ENCODE measurements around the gene ATOH8.

DNA sequence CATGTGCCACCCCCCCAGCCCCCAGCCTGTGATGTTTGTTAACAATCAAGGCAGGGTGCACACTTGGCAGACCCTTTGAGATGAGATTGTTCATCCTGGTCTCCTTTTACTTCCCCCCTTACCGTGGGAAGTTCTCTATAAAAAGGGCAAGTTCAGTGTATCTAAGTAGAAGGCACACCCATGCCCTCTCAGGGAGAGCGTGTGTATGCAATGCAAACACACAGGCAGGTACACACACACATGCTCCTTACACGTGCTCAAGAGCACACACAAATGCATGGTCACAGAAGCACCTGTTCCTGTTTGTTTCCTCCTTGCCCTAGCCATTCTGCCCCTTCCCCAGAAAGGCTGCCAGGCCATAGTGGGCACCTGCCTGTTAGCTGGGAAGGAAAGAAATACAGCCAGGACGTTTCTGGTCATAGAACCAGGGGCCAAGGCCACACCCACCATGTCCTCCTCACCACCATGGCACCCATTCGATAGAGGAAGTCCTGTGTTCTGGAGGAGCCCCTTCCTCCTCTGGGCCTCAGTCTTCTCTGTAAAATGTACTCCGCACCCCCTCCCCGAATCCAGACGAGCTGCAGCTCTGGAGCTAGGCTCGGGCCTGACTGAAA is 3.1 kb downstream of the ATOH8 start:
- TF ChIP-seq EZH2 (IDR thresholded peaks at IDR 0.05; ENCODE audit: insufficient read depth, poor library complexity, severe bottlenecking) (no peak), EZH2phosphoT487 (IDR thresholded peaks at IDR 0.05; ENCODE audit: insufficient read depth, low read depth) (no peak)

All from GM23248 (cell line).